ENCODE measurements around the gene FOLH1. TPM values are rescaled to one million over a fixed set of nuclear protein-coding genes. Genes with fewer than 3 reads are reported as not detected.
"Not testable (repeated sequence)": the region's sequence is repeated elsewhere in the genome, so short reads cannot be mapped to it uniquely, and the experiment has no call there.

The FOLH1 gene
- 3.9 TPM for total RNA-seq

DNA sequence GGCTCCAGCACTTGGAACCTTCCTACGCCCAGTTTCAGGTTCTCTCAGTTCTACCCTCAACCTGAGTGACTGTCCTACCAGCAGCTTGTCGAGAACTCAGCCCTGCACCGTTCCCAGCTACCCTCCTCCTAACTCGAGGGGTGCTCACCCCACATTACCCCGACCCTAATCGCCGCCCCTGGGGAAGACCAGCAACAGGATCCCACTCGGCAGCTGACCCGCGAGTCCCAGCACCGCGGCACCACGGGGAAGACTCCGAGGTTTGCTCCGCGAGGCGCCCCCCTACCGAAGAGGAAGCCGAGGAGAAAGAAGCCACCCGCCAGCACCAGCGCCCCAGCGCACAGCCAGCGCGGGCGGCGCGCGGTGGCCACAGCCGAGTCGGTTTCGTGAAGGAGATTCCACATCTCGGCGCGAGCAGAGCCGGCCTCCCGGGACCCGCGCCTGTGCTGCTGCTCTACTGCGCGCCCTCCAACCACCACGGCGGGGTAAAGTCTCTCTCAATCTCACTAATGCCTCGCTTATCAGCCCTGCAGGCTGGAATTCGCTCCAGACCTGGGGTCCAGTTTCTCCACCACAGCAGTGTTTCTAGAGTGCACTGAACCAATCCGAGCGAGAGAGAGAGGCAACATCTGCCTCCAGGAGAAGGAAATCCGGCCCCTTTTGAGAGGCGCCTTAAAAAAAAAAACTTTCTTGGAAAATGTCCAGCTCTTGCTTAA is at the start of gene FOLH1:
FOLH1 (minus strand) TSS at position 597 of the 716 bp plus-strand sequence; CDS start at position 404, 193 bp downstream.
- TF ChIP-seq, protein P1, sequence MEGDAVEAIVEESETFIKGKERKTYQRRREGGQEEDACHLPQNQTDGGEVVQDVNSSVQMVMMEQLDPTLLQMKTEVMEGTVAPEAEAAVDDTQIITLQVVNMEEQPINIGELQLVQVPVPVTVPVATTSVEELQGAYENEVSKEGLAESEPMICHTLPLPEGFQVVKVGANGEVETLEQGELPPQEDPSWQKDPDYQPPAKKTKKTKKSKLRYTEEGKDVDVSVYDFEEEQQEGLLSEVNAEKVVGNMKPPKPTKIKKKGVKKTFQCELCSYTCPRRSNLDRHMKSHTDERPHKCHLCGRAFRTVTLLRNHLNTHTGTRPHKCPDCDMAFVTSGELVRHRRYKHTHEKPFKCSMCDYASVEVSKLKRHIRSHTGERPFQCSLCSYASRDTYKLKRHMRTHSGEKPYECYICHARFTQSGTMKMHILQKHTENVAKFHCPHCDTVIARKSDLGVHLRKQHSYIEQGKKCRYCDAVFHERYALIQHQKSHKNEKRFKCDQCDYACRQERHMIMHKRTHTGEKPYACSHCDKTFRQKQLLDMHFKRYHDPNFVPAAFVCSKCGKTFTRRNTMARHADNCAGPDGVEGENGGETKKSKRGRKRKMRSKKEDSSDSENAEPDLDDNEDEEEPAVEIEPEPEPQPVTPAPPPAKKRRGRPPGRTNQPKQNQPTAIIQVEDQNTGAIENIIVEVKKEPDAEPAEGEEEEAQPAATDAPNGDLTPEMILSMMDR (IDR thresholded peaks at IDR 0.05) = no peak
- TF ChIP-seq POLR2A (IDR thresholded peaks at IDR 0.05) (no peak), POLR2AphosphoS5 (IDR thresholded peaks at IDR 0.05; ENCODE audit: insufficient read depth in 1 of 2, low read depth in 1 of 2) (no peak)
- Histone ChIP-seq H3K4me1 (no peaks in the 10 kb centered on the region), H3K36me3 (no peaks in the 10 kb centered on the region), H3K27me3 (no peaks in the 10 kb centered on the region), H3K9me3 (no peaks in the 10 kb centered on the region), H3K4me3 (peak within 1 kb of the TSS; percentile 34 to 41), H3K27ac (no peak within 1 kb of the TSS)
- intact Hi-C loops (cut with DNase I) = no loop called here
- no peak for DNase-seq (ENCODE audit: extremely low spot score in 2 of 2)

DNA sequence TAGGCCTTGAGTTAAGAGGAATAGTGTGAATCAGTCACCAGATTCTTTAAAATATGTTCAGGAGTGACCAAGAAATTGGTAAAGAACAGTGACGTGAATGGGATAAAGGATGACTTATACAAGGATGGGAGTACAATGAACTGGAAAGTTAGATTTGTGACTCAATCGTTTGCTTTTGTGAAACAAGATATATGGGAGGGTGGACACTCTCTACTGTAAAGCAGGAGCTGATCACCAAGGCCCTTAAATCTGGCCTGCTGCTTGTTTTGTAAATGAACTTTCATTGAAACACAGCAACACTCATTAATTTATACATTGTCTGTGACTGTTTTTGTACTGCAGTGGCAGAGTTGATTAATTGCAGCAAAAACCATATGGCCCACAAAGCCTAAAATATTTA is 46.7 kb upstream of the FOLH1 start:
- DNase-seq (ENCODE audit: extremely low spot score in 2 of 2); H3K27me3 ChIP-seq; H3K4me3 ChIP-seq; H3K4me1 ChIP-seq; H3K27ac ChIP-seq; H3K9me3 ChIP-seq; H3K36me3 ChIP-seq; intact Hi-C loops (cut with DNase I): not testable (repeated sequence)

DNA sequence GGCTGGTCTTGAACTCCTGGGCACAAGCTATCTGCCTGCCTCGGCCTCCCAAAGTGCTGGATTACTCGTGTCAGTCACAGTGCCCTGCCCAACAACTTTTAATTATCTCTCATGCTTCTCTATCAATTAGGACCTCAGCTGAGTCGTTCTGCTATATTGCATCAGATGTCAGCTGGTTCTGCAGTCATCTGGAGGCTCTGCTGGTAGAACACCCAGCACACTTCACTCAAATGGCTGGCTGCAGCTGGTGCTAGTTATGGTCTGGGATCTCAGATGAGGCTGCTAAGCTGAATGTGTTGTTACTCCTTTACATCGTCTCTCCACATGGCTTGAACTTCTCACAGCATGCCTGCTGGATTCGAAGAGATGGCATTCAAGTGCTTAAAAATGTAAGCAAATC is 42.8 kb upstream of the FOLH1 start:
- DNase-seq (ENCODE audit: extremely low spot score in 2 of 2); H3K36me3 ChIP-seq; H3K9me3 ChIP-seq; H3K27ac ChIP-seq; H3K4me3 ChIP-seq; H3K4me1 ChIP-seq; intact Hi-C loops (cut with DNase I); H3K27me3 ChIP-seq: not testable (repeated sequence)

DNA sequence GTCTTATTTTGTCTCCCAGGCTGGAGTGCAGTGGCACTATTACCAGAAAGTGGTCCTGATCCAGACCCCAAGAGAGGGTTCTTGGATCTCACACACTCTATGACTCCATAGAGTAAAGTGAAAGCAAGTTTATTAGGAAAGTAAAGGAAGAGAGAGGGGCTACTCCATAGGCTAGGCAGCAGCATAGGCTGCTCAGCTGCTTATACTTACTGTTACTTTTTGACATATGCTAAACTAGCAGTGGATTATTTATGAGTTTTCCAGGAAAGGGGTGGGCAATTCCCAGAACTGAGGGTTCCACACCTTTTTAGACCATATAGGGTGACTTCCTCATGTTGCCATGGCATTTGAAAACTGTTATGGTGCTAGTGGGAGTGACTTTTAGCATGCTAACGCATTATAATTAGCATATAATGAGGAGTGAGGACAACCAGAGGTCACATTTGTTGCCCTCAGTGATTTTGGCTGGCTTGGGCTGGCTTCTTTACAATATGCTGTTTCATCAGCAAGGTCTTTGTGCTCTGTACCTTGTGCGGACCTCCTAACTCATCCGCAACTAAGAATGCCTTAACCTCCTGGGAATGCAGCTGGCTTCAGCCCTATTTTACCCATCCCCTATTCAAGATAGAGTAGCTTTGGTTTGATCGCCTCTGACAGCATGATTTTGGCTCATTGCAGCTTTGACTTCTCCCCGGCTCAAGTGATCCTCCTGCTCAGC is 42.2 kb upstream of the FOLH1 start:
- DNase-seq (ENCODE audit: extremely low spot score in 2 of 2); H3K27ac ChIP-seq; H3K4me3 ChIP-seq; H3K36me3 ChIP-seq; H3K4me1 ChIP-seq; H3K9me3 ChIP-seq; intact Hi-C loops (cut with DNase I); H3K27me3 ChIP-seq: not testable (repeated sequence)

DNA sequence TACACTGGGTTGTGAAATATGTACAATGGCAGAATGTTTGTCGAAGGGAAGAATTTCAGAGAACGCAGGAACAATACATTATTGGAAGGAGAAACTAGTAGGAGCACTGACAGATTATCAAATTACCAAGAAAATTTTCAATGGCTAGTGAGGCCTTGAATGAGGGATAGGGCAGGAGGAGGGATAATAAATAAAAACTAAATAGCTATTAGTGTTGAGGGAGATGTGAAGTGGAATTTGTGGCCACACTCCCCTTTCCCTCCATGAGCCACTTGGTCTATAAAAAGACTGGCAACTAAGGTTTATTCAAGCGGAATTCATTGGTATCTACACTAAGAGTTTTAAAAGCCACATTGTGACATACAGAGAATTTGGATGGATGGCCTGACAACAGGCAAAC is 41.0 kb upstream of the FOLH1 start:
- H3K27me3 ChIP-seq; intact Hi-C loops (cut with DNase I); H3K4me1 ChIP-seq; H3K9me3 ChIP-seq; H3K4me3 ChIP-seq; DNase-seq (ENCODE audit: extremely low spot score in 2 of 2); H3K36me3 ChIP-seq; H3K27ac ChIP-seq: not testable (repeated sequence)

DNA sequence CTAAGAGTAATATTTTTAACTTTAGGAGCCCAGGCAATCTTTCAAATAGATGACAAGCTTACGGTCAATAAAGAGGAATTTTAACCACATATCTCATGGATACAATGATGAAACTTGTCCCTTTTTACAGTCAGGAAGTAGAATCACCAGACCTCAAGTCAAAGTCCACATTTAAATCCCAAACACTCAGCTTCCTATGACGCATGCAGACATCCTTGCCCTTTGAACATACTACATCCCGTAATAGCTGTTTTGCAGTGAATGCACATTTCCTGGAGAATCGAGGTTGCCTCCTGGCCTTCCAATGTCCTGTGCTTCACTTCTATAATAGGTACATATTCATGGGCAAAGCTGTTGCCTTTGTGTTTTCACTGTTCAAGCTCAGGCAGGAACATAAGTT is 25.3 kb upstream of the FOLH1 start:
- H3K27me3 ChIP-seq; H3K36me3 ChIP-seq; H3K4me3 ChIP-seq; intact Hi-C loops (cut with DNase I); H3K9me3 ChIP-seq; DNase-seq (ENCODE audit: extremely low spot score in 2 of 2); H3K27ac ChIP-seq; H3K4me1 ChIP-seq: not testable (repeated sequence)

DNA sequence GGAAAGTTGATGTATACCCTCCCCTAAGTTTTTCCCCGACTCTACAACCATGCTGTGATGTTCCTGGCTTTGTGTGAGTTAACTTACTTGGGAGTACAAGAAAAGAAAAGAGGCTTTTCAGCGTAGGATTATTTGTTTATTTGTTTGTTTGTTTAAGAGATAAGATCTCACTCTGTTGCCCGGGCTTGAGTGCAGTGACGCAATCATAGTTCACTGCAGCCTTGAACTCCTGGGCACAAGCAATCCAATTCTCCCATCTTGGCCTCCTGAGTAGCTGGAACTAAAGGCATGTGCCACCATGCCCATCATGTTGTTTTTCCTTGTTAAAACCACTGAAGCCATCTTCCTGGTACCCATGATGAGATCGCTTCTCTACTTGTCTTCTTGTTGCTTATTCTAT is 24.6 kb upstream of the FOLH1 start:
- H3K27ac ChIP-seq; H3K9me3 ChIP-seq; DNase-seq (ENCODE audit: extremely low spot score in 2 of 2); H3K27me3 ChIP-seq; intact Hi-C loops (cut with DNase I); H3K4me3 ChIP-seq; H3K4me1 ChIP-seq; H3K36me3 ChIP-seq: not testable (repeated sequence)

DNA sequence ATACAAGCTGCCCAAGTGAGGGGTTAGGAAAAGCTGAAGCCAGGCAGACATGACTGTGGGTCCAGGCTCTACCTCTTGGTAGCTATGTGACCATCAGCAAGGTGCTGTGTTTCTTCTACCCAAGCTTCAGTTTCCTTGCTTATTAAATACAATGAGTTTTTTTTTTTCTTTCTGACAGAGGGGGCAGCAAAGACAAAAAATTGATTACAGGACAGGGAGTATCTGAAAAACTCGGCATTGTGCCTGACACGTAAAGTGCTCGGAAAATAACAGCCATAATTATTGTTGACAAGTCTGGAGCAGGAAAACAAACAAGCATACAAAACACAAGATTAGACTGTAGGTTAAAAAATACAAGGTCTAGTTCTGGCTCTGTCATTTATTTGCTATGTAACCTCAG is 23.3 kb upstream of the FOLH1 start:
- H3K36me3 ChIP-seq; intact Hi-C loops (cut with DNase I); H3K27ac ChIP-seq; H3K4me1 ChIP-seq; DNase-seq (ENCODE audit: extremely low spot score in 2 of 2); H3K27me3 ChIP-seq; H3K9me3 ChIP-seq; H3K4me3 ChIP-seq: not testable (repeated sequence)

DNA sequence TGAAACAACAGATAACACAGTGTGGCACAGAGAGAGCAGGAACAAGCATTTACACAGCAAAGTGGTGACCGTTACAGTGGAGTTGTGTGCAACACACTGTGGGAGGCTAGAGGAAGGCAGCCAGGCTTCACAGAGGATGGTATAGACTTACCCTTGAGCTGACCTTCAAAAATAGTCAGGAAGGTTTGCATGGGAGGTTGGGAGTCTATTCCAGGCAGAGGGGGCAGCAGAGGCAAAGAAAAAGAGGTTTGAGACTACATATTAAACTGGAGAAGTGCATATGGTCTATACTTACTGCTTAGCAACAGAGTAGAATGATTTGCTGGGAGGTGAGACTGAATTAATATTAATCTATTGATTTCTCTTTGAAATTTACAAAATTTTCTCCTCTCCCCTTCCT is 22.1 kb upstream of the FOLH1 start:
- H3K27me3 ChIP-seq; H3K27ac ChIP-seq; DNase-seq (ENCODE audit: extremely low spot score in 2 of 2); H3K4me3 ChIP-seq; intact Hi-C loops (cut with DNase I); H3K9me3 ChIP-seq; H3K36me3 ChIP-seq; H3K4me1 ChIP-seq: not testable (repeated sequence)

DNA sequence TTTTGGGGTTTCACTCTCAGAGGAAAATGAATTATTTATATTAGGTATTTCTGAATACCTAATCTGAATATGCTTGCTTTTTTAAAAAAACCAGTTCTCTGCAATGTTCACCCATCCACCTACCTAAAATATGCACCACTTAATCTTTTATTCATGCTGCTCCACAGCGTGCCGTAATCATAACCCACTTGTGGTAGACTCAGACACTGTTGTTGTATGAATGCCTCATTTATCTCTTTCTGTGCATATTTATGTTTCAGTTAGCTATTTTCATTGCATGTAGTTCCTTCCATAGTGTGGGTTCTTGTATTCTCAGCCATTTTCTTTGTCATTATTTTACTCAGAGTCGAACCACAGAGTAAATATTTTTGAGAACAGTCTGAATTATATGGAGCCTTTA is 21.6 kb upstream of the FOLH1 start:
- H3K36me3 ChIP-seq; H3K27ac ChIP-seq; H3K27me3 ChIP-seq; DNase-seq (ENCODE audit: extremely low spot score in 2 of 2); H3K4me1 ChIP-seq; H3K4me3 ChIP-seq; H3K9me3 ChIP-seq; intact Hi-C loops (cut with DNase I): not testable (repeated sequence)

DNA sequence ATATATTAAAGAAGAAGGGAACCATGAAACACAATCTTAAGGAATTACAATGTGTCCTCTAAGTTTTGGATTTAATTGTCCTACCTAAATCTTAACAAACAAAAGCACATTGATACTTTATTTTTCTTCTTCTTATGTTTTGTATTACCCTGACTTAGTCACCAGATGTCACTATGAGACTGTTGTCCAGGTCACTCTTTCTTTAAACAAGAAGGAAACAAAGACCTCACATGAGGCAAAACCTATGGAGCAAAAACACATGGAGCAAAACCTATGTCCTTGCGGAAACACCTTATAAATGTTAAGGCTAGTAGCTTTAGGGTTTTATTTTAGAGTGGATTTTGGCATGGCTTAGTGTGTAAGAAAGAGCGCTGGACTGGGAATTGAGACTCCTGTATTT is 20.7 kb upstream of the FOLH1 start:
- DNase-seq (ENCODE audit: extremely low spot score in 2 of 2); H3K27me3 ChIP-seq; H3K4me1 ChIP-seq; H3K4me3 ChIP-seq; H3K27ac ChIP-seq; H3K36me3 ChIP-seq; intact Hi-C loops (cut with DNase I); H3K9me3 ChIP-seq: not testable (repeated sequence)

DNA sequence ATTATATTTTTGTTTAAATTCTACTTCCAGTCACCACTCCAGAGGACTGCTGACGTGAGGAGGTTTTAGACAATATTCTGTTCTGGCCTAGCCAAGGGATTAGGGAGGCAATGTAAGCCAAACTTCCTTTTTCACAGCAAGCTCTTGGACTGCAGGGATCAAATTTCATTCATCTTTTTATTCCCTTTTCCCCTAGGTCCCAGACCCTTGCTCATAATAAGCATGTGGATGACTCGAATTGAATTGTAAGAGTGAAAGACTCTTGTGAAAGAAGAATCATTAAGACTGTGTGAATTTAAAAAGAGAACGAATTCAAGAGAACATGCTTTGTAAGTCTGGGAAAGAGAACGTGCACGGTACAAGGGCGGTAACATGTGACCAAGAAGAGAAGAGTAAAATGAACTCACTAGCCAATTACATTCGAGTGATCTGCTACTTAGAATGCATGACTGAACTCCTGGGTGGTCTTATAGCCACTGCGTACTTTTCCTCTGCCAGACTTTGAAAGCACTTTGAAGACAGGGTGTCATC is 16.9 kb upstream of the FOLH1 start:
- H3K27ac ChIP-seq; DNase-seq (ENCODE audit: extremely low spot score in 2 of 2); H3K4me3 ChIP-seq; intact Hi-C loops (cut with DNase I); H3K27me3 ChIP-seq; H3K36me3 ChIP-seq; H3K9me3 ChIP-seq; H3K4me1 ChIP-seq: not testable (repeated sequence)
